HG03175 (cell line): Measurements from ENCODE around the gene CHST1.

ENCODE experiments used
- ATAC-seq: cut with Tn5 transposase; IDR thresholded peaks from one replicate; pipeline ENCODE4 v1.9.1; 2021; ENCODE audit warnings: mild to moderate bottlenecking, moderate library complexity; ENCODE audit not compliant: unreplicated experiment

CHST1 gene

GRCh38 chr11:45674481-45675190 lies 9.2 kb upstream of the CHST1 start:
- no peak for ATAC-seq

DNA sequence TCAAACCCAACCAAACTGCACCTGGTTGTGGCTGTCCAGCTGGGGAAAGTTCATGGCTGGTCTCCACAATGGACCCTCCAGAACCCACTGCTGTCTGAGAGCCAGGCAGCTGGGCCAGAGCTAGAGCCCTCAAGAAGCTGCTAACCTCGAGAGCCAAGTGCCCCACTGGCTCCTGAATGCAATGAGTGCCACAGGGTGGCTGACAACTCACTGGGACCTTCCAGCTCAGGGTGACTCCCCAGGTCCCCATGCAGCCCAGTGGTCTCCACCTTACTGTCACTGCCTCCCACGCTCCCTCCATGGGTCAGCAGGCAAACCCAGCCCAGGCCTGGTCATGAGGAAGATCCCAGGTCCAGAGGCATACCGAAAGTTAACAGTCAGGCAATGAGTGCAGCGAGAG lies 8.0 kb upstream of the CHST1 start:
- ATAC-seq: no peak

GRCh38 chr11:45672593-45672992 lies 7.2 kb upstream of the CHST1 start:
- ATAC-seq: no peak

DNA sequence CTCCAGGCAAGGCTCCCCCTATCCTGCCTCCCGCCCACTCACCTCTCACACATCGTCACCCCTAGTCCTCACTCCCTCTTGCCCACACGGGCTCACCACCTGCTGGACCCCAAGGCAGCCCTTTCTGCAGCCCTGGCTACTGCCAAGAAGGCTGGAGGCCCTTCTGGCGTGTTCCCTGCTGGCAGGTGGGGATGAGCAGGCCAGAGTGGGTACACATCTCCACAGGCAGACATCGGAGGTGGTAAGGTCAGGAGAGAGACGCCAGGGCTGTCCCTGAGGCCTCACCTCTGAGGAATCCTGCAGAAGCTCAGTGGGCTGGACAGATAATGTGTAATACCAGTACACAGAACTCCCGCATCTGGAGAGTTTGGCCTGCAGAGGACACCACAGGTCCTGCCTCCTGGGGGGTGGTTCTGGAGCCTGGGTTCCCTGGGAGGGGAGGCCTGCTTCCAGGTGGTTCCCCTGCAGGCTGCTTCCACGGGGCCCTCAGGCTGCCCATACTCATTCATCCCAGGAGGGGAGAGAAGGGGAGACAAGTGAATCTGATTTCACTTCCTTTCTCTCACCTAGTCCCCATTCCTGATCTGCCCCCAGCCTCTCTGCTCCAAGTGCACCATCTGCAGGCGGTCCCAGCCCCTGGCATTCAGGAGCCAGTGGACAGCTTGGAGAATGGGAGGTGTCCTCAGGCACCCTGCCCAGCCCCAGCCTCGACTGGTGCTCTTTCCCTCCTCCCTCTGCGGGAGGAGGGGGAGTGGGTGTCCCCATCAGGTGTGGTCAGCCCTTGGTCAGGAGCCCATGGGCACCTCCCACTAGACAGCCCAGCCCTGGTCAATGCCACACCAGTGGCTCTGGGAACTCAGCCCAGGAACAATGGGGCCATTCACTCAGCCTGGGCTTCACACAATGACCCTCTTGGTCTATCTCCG lies 6.1 kb upstream of the CHST1 start:
- no peak for ATAC-seq

GRCh38 chr11:45670386-45671135 lies 5.1 kb upstream of the CHST1 start:
- no peak for ATAC-seq

DNA sequence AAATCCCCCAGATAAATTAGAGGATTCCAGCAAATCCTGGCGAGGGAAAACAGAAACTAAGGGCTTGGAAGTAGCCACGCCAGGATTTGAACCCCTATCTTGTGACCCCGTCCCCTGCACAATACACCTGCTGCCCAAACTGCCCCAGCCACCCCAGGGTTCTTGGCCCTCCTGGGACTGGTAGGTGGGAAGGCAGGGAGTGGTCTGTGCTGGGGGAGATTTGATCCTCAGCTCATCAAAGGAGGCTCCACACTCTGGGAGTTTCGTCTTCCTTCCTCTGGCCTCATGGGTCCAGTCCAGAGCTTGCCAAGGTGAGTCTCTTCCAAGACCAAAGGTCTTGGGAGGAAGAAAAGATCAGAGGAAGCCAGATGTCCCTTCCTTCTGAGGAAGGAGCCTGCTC lies 4.5 kb upstream of the CHST1 start:
- ATAC-seq: no peak

- no peak for ATAC-seq
These were observed 3.7 kb upstream of the CHST1 start for GRCh38 chr11:45669146-45669545.

DNA sequence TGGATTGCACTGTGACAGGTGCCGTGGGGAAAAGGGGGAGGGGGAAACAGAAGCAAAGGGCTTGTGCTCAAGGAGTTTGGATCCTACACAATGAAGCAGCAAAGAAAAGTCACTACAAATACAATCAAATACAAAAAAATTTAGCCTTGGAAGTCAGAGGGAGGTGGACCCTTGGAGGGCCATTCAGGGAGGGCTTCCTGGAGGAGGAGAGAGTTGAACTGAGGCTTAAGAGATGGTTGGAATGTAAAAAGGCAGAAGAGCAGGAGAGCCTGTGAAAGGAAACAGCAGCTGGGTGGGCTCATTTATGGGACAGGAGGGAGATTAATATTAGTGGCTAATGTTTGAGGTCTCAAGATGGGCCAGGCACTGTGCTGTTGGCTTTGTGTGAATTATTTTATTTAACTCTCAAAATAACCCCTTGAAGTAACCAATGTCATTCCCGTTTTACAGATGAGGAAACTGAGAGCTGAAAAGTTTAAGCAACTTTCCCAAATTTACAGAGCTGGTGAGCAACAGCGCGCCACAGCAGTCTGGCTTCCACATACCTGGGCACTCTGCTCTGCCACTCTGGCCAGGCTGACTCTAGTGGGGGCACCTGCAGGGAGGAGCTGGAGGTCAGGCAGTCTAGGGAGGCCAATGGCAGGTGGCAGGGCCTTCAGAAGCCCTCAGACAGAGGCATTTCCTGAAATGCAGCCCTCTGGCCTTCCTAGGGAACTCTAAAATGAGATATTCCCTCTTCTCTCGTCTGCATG lies 2.7 kb upstream of the CHST1 start:
- ATAC-seq: no peak

GRCh38 chr11:45666648-45667642 lies 1.5 kb upstream of the CHST1 start:
- ATAC-seq: no peak

DNA sequence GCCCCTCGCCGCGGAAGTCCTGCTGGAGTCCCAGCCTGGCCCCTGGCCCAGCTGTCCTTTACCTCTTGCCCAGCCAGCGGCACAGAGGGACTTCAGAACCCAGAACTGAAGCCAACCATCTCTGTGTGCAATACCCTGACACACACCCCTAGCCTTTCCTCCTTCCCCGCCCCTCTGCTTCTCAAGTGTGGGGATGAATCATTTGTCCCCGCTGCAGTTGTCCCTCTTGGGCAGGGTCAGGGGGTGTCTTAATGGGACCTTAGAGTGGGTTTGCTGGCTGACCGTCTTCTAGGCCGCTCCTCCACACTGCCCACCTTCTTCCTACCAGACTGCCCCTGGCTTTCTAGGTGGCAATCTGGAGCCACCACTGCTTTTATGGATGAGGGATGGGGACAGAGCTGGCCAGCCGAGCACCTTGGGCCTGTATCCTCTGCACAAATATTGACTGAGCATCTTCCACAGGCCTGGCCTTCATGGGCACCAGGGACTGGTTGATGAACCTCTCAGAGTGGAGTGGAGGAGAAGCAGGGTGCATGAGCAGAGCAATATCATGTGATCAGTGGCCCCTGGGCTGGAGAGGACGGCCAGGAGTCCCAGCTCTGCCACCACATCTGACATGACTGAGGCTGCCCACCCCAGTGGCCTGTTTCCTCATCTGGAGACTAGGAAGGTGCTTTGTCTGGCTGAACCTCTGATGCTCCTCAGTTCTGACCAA lies 668 bp upstream of the CHST1 start:
- no peak for ATAC-seq

DNA sequence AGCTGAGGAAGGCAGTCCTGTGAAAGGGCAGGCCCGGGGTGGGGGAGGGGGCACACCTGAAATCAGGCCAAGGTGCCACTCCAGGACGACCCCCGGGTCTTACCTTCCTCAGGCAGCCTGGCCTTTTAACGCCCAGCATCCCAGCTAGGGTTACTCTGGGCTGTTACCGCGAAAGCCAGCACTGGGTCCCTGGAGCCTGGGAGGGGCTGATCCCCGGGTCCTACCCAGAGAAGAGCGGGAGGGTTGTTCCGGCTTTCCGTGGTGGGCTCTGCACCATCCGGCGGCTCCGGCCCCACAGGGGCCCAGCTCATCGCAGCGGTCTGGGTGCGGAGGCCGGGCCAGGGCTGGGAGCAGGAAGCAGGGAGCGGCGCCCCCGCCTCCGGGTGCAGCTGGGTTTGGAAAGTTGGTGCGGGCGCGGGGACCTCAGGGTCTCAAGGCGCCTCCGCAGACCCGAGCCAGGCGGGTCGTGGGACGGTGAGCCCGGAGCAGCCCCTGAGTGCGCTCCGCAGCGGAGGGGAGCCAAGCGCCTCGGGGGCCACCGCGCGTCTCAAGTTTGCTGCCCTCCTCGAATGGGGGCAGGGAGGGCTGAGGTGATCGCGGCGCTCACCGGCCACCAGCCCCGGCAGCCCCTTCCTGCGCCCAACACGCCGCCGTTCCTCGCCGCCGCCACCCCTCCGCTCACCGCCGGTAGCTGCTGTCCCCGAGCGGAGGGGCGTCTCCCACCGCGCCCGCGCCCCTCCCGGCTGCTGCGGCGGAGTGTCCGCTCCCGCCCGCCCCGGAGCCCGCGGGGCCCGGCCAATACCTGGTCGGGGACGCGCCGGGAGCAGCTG lies 831 bp downstream of the CHST1 start:
- no peak for ATAC-seq

- no peak for ATAC-seq
These were observed 1.7 kb downstream of the CHST1 start for GRCh38 chr11:45663486-45664375.

DNA sequence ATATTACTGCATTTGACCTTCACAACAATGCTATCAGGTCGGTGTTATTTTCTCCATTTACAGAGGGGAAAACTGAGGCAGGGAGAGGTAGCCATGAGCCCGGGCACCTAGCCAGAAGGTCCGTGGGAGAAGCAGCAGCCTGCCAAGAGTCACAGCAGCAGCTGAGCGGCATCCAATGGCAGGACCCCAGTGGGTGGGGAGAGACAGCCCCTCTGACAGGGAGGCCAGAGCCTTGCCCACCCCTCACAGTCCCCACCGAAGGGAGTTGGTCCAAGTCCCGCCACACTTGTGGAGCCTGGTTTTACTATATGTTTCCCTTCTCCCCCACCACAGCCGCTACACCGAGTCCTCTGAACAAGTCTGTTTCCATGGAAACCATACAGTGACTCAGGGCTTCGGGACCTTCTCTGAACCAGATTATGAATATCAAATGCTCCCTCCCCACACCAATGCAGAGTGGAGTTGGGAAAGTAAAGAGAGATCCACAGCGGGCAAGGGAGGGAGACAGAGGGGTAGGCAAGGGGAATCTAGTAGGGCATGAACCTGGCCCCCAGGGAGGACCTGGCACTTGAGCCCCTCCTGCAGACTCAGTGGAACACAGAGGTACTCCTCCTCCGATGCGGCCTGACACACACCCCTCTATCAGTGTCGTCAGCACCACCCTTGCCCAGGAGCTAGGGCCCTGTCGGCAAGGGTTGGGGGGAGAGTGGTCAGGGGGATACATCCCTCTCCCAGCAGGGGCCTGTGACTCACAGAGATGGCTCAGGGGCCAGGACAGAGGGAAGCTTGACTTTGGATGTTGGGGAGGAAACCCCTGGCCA lies 2.5 kb downstream of the CHST1 start:
- ATAC-seq: no peak

GRCh38 chr11:45662096-45662664 lies 3.2 kb downstream of the CHST1 start:
- no peak for ATAC-seq

GRCh38 chr11:45661439-45662055 lies 3.9 kb downstream of the CHST1 start:
- no peak for ATAC-seq
